SH-SY5Y (cell line): Measurements from ENCODE around the gene MYO1D.

Source experiments
- GATA2 ChIP-seq: IDR thresholded peaks from 2 replicates; pipeline ENCODE4 v1.6.1; 2011; ENCODE audit warnings: mild to moderate bottlenecking, low read depth, low read length
- GATA3 ChIP-seq: IDR thresholded peaks from 2 replicates; pipeline ENCODE4 v1.6.1; 2011; ENCODE audit warnings: low read depth, mild to moderate bottlenecking, low read length, moderate library complexity

Gene MYO1D

DNA sequence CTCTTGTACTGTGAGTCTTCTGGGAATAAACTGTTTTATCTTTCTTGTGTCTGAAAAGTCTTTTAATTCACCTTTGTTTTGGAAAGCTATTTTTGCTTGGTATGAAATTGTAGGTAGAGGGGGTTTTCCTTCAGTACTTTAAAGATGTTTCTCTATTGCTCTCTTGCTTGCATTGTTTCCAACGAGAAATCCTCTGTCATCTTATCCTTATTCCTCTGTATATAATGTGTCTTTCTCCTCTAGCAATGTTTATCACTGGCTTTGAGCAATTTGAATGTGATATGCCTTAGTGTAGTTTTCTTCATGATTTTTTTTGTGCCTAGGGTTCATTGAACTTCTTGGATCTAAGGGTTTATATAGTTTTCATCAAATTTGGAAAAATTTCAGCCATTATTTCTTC is 293.9 kb downstream of the MYO1D start:
- TF ChIP-seq GATA2 (no peak), GATA3 (no peak)

DNA sequence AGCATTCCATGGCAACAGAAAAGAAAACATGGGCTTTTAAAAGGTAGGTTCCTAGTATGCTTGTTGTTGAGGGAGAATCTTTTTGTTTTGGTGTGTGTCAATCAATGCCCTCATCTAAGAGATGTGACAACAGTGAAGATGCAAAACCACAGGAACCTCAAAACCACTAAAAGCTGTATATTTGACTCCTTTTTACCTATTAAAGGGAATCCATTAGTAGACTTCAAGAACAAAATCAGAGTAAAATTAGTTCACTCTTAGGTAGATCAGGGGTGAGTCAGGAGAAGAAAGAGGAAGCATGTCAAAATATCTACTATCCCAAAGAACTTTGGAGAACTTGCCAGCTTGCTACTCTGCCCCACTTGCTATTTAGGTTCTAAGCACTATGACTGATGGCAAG is 301.1 kb downstream of the MYO1D start:
- no peak for TF ChIP-seq GATA2
- TF ChIP-seq GATA3, result no peak

DNA sequence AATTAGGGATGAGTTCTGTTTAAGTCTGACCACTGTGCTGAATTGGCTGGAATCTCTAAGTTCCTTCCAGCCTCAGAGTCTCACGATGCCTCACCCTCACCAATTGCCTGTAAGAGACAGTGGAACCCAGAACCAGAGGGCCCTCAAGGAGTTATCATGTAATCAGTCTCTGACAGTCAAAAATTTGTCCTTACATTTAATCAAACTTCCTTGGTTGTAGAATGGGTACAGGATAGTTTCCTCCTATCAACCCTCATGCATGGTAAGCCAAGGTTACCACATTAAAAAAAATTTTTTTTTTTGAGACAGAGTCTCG is 306.9 kb downstream of the MYO1D start:
- no peak for TF ChIP-seq GATA3
- no peak for TF ChIP-seq GATA2

DNA sequence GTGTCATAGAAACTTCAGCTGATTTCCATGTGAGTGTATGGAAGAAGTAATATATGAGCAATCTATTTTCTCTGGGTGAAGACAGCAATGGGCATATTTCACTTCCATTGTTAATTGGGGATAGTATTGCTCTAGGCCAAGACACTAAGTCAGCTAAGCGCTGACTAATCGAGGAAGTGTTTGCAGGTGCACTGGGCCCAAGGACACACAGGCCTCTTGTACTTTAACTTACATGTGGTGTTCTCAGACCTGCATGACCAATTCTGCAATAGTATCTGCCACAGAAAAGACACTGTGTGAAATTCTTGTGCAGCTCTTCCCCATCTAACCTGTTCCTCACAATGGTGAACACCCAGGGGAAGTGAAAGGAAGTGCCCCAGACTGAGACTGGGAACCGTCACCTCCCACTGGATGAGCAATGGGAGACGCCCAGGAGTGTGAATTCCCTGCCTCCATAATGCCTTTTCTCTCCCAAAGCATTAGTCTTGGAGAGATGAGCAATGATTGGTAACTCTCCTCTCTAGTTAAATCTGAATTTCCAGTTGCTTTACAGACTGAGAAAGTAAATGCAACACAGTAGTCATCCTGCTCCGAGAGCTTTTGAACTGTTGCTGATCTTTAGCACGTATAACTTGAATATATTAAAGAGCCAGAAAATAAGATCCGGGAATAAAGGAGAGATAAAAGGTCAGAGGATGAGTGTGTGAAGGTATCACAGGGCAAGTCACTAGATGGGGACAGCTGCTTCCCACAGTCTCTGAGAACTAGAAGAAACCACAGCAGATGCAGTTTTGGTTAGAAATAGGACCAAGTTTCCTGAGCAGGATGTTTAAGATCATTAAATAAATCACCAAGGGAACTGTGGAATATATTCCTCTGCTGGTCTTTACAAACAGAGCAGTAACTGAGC is 307.5 kb downstream of the MYO1D start:
- TF ChIP-seq GATA2, result no peak
- TF ChIP-seq GATA3, result no peak

DNA sequence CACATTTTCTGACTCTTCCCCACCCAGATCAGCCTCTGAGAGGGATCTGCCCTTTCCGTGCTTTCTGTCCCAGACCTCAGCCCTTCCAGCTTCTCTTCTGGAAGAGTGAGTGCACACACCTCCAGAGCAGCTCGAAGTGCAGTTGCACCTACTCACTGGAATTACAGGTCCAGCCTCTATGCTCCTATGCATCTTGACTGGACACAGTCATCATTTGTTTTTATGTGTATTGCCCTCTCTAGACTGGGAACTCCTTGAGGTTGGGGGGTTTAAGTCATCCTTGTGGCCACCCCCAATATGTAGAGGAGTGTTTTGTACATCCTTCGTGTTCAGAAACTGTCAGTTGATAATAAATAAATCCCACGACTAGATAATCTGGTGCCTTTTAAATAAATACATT is 308.2 kb downstream of the MYO1D start:
- TF ChIP-seq GATA2 (no peak), GATA3 (no peak)

DNA sequence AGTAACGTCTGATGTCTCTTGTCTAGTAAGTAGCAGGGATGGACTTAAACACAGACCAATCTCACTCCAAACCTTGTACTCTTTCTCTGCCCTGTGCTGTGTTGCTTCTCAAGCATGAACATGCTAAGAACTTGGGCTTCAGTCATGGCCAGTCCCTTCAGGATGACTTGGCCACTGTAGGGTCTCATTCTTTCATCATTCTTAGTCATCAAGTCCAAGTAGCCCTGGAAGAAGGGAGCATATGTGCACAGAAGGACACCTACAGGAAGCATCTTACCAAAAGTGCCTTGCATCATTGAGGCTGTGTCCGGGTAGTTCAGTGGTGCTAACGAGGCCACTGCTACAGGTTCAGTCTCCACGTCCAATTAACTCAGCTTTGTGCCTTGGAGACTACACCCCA is 309.4 kb downstream of the MYO1D start:
- TF ChIP-seq GATA3 (no peak), GATA2 (no peak)

DNA sequence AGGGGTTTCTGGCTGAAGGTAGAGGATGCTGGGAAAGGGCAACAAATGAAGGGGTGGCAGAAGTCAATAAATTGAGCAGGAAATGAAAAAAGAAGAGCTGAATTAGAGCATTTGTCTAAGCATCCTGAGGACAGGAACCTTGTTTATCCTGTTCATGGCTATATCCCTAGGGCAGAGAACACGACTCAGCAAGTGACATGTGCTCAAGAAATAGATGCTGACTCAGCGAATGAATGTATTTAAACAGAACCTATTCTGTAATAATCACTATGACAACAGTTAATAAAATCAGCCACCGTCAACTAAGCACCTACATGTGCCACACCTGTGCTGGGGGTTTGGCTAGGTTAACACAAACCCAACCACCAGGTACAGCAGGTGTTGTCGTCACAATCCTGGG is 309.8 kb downstream of the MYO1D start:
- TF ChIP-seq GATA2, result no peak
- TF ChIP-seq GATA3, result no peak

DNA sequence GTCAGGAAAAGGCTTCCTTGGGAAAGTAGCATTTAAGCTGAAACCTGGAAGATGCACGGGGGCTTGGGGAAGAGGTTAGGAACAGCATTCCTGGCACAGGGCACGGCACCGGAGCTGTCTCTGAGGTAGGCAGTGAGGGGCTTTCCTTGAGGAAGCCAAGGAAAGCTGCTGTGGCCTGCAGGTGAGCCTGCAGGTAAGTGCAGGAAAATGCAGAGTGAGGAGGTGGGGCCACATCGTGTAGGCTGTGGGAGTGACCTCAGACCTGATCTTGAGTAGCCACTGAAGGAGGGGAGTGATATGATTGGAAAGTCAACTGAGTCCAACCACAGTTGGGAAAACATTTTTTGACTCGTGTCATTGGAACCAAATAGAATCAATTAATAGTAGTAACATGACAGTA is 310.6 kb downstream of the MYO1D start:
- TF ChIP-seq GATA3 (no peak), GATA2 (no peak)

DNA sequence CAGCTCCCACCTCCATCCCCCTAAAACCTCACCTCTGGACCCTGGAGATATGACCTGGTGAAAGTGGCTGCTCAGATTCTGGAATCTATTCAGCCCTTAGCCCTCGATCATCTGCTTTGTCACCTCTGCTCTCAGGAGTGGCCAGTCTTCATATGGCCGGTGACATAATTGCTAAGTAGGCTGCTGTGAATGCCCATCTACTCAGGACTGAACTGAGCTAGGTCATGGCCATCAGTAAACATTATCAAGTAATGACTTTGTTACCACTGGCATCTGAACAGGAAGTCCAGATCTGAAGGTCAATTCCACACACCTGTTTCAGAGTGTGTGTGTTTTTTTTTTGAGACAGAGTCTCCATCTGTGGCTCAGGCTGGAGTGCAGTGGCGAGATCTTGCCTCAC is 311.5 kb downstream of the MYO1D start:
- TF ChIP-seq GATA3 (no peak), GATA2 (no peak)

DNA sequence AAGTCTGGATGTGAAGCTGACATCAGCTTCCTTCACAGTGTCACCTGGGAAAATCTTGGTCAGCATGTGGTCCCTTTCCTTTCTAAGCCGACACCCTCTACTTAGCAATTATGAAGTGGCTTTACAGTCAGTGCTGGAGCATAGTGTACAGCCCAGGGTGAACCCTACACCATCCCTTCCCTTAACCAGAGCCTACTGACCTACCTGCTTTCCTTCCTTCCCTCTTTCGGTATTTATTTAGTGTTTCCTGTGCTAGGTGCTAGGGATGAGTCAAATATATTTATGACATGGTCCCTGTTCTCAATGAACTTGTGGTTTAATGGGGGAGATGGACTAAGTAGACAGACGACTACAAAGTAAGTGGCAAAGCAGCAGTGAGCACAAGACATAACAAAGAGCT is 312.6 kb downstream of the MYO1D start:
- TF ChIP-seq GATA2 (no peak), GATA3 (no peak)

DNA sequence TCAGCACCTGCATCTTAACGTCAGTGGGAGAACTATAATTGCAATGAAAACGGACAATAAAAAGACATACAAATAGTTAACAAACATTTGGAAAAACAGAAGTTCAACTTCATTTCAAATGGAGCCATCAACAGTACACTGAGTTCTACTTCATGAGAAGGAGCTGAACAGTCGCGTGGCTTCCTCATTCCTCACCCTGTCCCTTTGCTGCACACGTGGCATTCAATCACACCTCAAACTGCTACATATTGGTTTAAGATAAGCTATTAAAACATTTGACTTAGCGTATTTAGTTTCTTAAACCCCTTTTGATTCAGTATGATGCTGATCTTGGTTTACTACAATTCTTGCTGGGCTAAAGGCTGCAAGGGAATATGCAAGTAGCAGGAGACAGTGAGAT is 313.3 kb downstream of the MYO1D start:
- TF ChIP-seq GATA3 (no peak), GATA2 (no peak)

DNA sequence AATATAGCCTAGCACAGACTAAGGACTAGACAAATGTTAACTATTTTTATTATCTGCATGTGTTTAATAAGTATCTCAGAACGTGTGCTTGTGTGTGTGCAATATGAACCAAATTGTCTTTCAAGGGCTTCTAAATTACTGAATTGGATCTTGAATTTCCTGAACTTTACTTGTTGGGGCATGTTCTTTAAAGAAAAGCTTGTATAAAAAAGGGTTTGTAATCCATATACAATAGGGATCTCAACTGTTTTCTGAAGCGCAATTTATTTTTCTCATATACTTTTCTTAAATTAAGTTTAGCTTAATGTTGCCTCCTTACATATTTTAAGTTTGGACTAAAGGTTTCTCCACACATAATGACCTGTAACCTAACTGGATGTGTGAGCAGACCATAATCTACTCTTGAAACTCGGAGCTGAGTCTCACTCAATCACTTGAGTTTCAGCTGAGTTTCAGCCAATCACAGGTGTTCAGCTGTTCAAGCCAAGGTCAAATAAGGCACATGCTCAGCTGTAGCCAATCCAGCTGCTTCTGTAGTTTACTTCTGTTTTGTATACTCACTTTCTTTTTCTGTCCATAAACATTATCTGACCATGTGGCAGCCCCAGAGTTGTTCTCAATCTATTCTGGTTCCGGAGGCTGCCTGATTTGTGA is 317.8 kb downstream of the MYO1D start:
- TF ChIP-seq GATA2 (no peak), GATA3 (no peak)

DNA sequence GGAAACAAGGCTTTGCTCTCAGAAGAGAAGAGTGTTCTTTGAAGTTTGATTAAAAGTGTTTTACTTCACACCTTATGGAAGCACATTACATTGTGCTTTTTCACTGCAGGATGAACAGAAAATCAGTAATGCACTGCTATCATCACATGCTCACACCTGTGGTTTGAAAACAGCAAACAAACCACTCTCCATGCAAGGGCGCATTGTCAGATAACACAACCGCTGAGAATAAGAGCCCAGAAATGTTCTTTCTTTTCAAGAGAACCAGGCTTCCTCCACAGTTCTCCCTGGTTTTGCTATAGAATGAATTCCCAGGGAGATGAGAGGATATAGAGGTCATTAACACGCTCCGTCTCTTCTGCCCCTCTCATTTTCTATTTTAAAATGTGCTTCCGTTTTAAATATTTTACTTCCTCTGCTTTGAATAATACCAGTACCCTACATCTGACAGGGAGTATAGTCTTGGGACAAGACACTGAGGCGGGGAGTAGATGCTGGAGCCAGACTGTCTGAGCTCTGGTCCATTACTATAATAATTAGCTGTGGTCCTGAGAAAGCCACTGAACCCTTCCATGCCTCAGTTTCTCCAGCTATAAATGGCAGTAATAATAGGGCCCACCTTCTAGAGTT is 318.5 kb downstream of the MYO1D start:
- TF ChIP-seq GATA2 (no peak), GATA3 (no peak)

DNA sequence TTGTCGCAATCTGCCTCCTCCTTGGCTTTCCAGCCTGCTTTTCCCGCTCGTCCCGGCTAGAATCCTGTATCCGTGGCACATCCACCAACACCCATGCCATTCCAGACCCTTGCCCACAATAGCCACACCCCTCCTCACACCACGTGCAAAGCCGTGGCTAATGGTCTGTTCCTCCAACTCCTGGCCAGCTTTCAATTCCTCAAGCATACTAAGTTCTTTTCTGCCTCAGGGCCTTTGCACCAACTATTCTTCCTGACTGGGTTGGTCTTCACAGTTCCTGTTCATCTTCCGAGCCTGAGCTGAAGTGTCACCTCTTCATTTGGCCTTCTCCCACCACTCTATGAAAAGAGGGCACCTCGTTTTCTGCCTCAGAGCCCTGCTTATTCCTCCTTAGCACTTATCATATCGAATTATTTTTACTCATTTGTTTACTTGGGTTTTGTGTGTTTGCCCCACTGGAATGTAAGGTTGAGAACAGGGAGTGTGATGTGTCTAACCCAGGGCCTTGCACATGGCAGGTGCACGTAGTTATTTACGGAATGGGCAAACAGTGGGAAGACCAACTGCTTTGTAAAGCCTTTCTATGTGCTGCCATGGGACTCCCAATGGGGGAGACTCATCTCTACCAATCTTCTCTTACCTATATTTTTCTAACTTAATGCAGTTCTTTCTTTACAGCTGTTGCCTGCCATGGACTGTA is 321.2 kb downstream of the MYO1D start:
- TF ChIP-seq GATA3 (no peak), GATA2 (no peak)
